HEK293 (cell line): ENCODE data around the gene CAD.

ENCODE experiments used
- CTCF ChIA-PET: fragments of 350-600 bp; formaldehyde crosslinking; extraction: SDS; loops from one replicate; lab custom pipeline; 2021; ENCODE audit warnings: antibody characterized with exemption; lab: Yijun Ruan, JAX
- POLR2A ChIA-PET: fragments of 300-600 bp; formaldehyde crosslinking; extraction: SDS; loops from one replicate; lab custom pipeline; 2020; ENCODE audit warnings: antibody characterized with exemption, inconsistent platforms; lab: Yijun Ruan, JAX
- H3K27ac ChIP-seq: fragments of 200-500 bp; sonication (Bioruptor generic); 2 replicates; pipeline ENCODE4 v1.5.1; 2014; ENCODE audit warnings: low read depth, low read length, control low read depth, inconsistent platforms; ENCODE audit errors: extremely low read depth
- H3K36me3 ChIP-seq, 2 experiments: fragments of 200-500 bp in 1 of 2; sonication (Bioruptor generic) in 1 of 2; 1 replicate in 1 of 2; 2 replicates in 1 of 2; pipeline ENCODE4 v1.5.1; 2014 to 2017; ENCODE audit warnings: inconsistent platforms in 2 of 2, low read length in 2 of 2; ENCODE audit not compliant: control insufficient read depth in 2 of 2, insufficient read depth in 1 of 2
- H3K4me1 ChIP-seq: fragments of 200-500 bp; sonication (Bioruptor generic); 2 replicates; pipeline ENCODE4 v1.5.1; 2014; ENCODE audit warnings: mild to moderate bottlenecking, low read length, inconsistent platforms; ENCODE audit not compliant: control insufficient read depth, insufficient read depth
- H3K4me3 ChIP-seq: 2 replicates; pipeline ENCODE4 v1.5.1; 2011; ENCODE audit warnings: low read depth, mild to moderate bottlenecking, control low read depth, low read length, moderate library complexity
- H3K9me3 ChIP-seq: fragments of 200-500 bp; sonication (Bioruptor generic); 2 replicates; pipeline ENCODE4 v1.5.1; 2014; ENCODE audit warnings: low read depth, low read length, inconsistent platforms; ENCODE audit not compliant: control insufficient read depth, insufficient read depth
- GLIS1 ChIP-seq: fragments of 450-650 bp; formaldehyde crosslinking; IDR thresholded peaks from 2 replicates; pipeline ENCODE4 v1.5.1; 2016; ENCODE audit warnings: missing biosample characterization, missing genetic modification characterization
- HOXC10 ChIP-seq: sonication (generic); formaldehyde crosslinking; IDR thresholded peaks from 2 replicates; pipeline ENCODE4 v1.8.1; 2023; ENCODE audit warnings: mild to moderate bottlenecking, missing genetic modification reagents
- RBAK ChIP-seq: fragments of 450-650 bp; formaldehyde crosslinking; IDR thresholded peaks from 2 replicates; pipeline ENCODE4 v1.5.1; 2016; ENCODE audit warnings: missing biosample characterization, missing genetic modification characterization
- SP2 ChIP-seq: fragments of 450-650 bp; formaldehyde crosslinking; IDR thresholded peaks from 2 replicates; pipeline ENCODE4 v1.5.1; 2016; ENCODE audit warnings: missing biosample characterization, missing genetic modification characterization
- YY1 ChIP-seq: fragments of 450-650 bp; formaldehyde crosslinking; IDR thresholded peaks from 2 replicates; pipeline ENCODE4 v1.5.1; 2018; ENCODE audit warnings: missing biosample characterization, missing genetic modification characterization
- ZEB2 ChIP-seq: fragments of 450-650 bp; formaldehyde crosslinking; IDR thresholded peaks from 2 replicates; pipeline ENCODE4 v1.5.1; 2016; ENCODE audit warnings: missing biosample characterization, missing genetic modification characterization
- ZFHX2 ChIP-seq: fragments of 450-650 bp; formaldehyde crosslinking; conservative IDR thresholded peaks from 2 replicates; pipeline ENCODE4 v1.5.1; 2016; ENCODE audit warnings: missing biosample characterization, missing genetic modification characterization
- ZNF10 ChIP-seq: fragments of 450-650 bp; formaldehyde crosslinking; IDR thresholded peaks from 2 replicates; pipeline ENCODE4 v1.5.1; 2017; ENCODE audit warnings: missing biosample characterization, missing genetic modification characterization
- ZNF184 ChIP-seq: fragments of 450-650 bp; IDR thresholded peaks from 2 replicates; pipeline ENCODE4 v1.5.1; 2018; ENCODE audit warnings: missing biosample characterization, mild to moderate bottlenecking, missing genetic modification characterization
- ZNF324 ChIP-seq: fragments of 450-650 bp; formaldehyde crosslinking; IDR thresholded peaks from 2 replicates; pipeline ENCODE4 v1.5.1; 2016; ENCODE audit warnings: missing biosample characterization, missing genetic modification characterization
- ZNF335 ChIP-seq: fragments of 450-650 bp; formaldehyde crosslinking; conservative IDR thresholded peaks from 2 replicates; pipeline ENCODE4 v1.5.1; 2016; ENCODE audit warnings: missing biosample characterization, missing genetic modification characterization
- ZNF423 ChIP-seq: fragments of 450-650 bp; formaldehyde crosslinking; IDR thresholded peaks from 2 replicates; pipeline ENCODE4 v1.5.1; 2016; ENCODE audit warnings: missing biosample characterization, missing genetic modification characterization
- ZNF473 ChIP-seq: fragments of 450-650 bp; formaldehyde crosslinking; IDR thresholded peaks from 2 replicates; pipeline ENCODE4 v1.5.1; 2017; ENCODE audit warnings: missing biosample characterization, missing genetic modification characterization
- ZNF48 ChIP-seq: fragments of 450-650 bp; formaldehyde crosslinking; IDR thresholded peaks from 2 replicates; pipeline ENCODE4 v1.5.1; 2016; ENCODE audit warnings: missing biosample characterization, missing genetic modification characterization
- ZNF677 ChIP-seq: fragments of 450-650 bp; IDR thresholded peaks from 2 replicates; pipeline ENCODE4 v1.5.0; 2018; ENCODE audit warnings: missing biosample characterization, mild to moderate bottlenecking, missing genetic modification characterization, moderate library complexity
- ZNF707 ChIP-seq: fragments of 450-650 bp; formaldehyde crosslinking; IDR thresholded peaks from 2 replicates; pipeline ENCODE4 v1.5.1; 2016; ENCODE audit warnings: missing biosample characterization, missing genetic modification characterization
- ZSCAN16 ChIP-seq: fragments of 450-650 bp; formaldehyde crosslinking; IDR thresholded peaks from 2 replicates; pipeline ENCODE4 v1.5.1; 2016; ENCODE audit warnings: missing biosample characterization, missing genetic modification characterization
- TF ChIP-seq, protein P1 (sequence below): fragments of 450-650 bp; formaldehyde crosslinking; IDR thresholded peaks from 2 replicates; pipeline ENCODE4 v1.5.1; 2017; ENCODE audit warnings: missing biosample characterization, missing genetic modification characterization
- TF ChIP-seq, protein P2 (sequence below): fragments of 450-650 bp; formaldehyde crosslinking; IDR thresholded peaks from 2 replicates; pipeline ENCODE4 v1.5.1; 2016; ENCODE audit warnings: missing biosample characterization, missing genetic modification characterization
- TF ChIP-seq, protein P3 (sequence below): fragments of 450-650 bp; formaldehyde crosslinking; IDR thresholded peaks from 2 replicates; pipeline ENCODE4 v1.5.1; 2017; ENCODE audit warnings: missing biosample characterization, missing genetic modification characterization
- TF ChIP-seq, protein P4 (sequence below): fragments of 450-650 bp; formaldehyde crosslinking; IDR thresholded peaks from 2 replicates; pipeline ENCODE4 v1.5.1; 2017; ENCODE audit warnings: missing biosample characterization, missing genetic modification characterization
- TF ChIP-seq, protein P5 (sequence below): fragments of 450-650 bp; formaldehyde crosslinking; IDR thresholded peaks from 2 replicates; pipeline ENCODE4 v1.5.1; 2016; ENCODE audit warnings: missing biosample characterization, missing genetic modification characterization

Gene CAD

DNA sequence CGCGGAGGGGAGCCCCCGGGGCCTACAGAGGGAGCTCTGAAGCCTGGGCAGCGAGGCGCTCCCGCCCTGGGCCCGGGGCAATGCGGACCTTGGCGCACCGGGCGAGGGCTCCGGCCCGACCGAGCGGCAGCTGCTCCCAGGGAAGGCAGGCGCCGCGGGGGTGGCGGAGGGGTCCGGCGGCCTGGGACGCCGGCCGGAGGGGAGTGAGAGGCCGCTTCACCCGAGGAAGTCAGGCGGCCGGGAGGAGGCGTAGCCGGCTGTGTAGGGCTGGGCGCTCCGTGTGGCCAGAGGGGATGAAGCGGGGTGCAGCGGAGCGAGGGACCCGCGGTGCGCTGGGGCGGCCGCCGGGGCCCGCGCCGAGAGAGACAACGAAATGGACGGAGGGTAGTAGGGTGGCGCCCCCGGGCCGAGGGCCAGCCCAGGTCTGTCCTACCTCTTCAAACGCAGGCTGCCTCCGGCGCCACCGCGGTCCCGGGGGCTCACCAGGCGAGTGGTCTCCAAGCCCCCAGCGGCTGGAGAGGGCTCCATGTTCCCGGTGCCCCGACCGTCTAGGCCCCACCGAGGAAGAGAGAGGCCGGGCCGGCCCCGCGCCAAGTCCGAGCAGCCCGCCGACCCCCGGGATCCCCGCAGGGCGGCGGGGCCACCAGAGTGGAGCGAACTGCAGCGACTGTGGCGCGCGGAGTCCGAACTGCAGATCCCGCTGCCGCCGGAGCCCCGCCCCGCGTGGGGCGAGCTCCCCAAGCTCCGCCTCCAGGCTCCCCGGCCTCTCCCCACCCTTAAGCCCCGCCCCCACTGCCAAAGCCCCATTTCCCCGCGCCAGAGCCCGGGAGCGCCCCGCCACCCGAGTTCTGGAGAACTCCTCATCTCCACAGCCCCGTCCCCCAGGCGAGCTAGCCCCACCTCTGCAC lies 45.5 kb downstream of the CAD start, which contains the start of gene SLC30A3 (continued):
- no peak for TF ChIP-seq ZSCAN16 (tag by site-specific recombination)
- TF ChIP-seq, protein P1, sequence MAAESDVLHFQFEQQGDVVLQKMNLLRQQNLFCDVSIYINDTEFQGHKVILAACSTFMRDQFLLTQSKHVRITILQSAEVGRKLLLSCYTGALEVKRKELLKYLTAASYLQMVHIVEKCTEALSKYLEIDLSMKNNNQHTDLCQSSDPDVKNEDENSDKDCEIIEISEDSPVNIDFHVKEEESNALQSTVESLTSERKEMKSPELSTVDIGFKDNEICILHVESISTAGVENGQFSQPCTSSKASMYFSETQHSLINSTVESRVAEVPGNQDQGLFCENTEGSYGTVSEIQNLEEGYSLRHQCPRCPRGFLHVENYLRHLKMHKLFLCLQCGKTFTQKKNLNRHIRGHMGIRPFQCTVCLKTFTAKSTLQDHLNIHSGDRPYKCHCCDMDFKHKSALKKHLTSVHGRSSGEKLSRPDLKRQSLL (tag by site-specific recombination), result 0 out of 2 replicates have a peak, but pooled peaks have one; percentile 19
- TF ChIP-seq SP2, result peak; percentile 76
- TF ChIP-seq ZNF677, result no peak
- TF ChIP-seq ZNF335 (tag by site-specific recombination), result 0 out of 2 replicates have a peak, but pooled peaks have one; percentile 50
- TF ChIP-seq ZEB2 (tag by site-specific recombination), result peak; percentile 58; the same call in 1 of the 2 replicates
- 0 out of 2 replicates have a peak, but pooled peaks have one; percentile 17 for TF ChIP-seq YY1 (tag by site-specific recombination)
- no peak for TF ChIP-seq ZNF473
- peak; percentile 9; the same call in 1 of the 2 replicates for TF ChIP-seq GLIS1
- TF ChIP-seq ZNF707, result no peak

DNA sequence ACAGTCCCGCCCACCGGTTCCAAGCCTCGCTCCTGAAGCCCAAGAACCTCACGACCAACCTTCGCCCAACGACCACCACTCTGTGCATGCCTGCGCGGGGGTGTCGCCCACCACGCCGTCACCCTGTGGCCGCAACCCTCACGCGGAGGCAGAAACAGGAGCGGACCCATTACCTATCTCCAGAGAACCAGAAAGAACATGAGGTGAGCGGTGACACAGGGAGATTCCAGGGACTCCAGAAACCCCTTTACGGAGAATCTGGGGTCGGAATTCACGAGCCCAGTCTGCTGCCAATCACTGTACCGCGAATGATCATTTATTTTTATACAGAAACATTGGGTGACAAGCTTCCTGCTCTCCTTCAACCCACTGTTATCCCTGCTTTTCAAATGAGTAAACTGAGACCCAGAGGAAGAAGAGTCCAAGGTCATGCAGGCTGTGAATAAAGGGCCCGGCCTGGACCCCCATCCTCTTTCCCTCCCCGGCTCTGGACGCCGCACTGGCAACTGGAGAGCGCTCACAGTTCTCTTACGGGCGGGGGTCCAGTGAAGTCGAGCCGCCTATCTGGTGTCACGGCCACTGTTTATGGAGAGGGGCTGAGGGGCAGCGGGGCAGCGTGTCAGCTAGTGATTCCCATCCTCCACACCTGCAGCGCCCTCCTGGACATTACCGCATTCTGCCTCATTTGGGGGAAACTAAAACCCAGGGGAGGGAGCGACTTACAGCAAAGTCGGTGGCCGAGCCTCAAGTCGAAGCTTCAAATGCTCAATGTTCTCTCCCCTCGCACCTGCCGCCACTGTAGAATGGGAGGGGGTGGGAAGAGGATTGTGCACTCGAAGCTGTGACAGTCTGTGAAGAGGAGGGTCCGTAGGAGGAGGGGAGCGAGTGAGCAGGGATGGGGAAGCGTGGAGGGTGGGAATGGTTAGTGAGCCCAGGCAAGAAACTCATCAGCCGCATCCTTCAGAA lies 46.4 kb downstream of the CAD start:
- peak overlapping the region; percentile 50 for H3K4me3 ChIP-seq
- peaks cover 9% of the 10 kb centered on the region for H3K4me1 ChIP-seq
- no peaks in the 10 kb centered on the region for H3K9me3 ChIP-seq
- ChIA-PET CTCF (interaction anchor here (0.6 to 6.2 kb wide), 9 partner anchors 13 to 175 kb away, joined by 3 to 96 read pairs (median 4); partner anchors contain the start of gene TRIM54), POLR2A (interaction anchor here (0.8 to 0.9 kb wide), 3 partner anchors 30 to 32 kb away, joined by 3 to 4 read pairs (median 3); no protein-coding TSS in a partner anchor)
- no peak overlapping the region for H3K27ac ChIP-seq
- H3K36me3 ChIP-seq, result no peaks in the 10 kb centered on the region
- no peak for TF ChIP-seq RBAK (tag by site-specific recombination)
- TF ChIP-seq, protein P2, sequence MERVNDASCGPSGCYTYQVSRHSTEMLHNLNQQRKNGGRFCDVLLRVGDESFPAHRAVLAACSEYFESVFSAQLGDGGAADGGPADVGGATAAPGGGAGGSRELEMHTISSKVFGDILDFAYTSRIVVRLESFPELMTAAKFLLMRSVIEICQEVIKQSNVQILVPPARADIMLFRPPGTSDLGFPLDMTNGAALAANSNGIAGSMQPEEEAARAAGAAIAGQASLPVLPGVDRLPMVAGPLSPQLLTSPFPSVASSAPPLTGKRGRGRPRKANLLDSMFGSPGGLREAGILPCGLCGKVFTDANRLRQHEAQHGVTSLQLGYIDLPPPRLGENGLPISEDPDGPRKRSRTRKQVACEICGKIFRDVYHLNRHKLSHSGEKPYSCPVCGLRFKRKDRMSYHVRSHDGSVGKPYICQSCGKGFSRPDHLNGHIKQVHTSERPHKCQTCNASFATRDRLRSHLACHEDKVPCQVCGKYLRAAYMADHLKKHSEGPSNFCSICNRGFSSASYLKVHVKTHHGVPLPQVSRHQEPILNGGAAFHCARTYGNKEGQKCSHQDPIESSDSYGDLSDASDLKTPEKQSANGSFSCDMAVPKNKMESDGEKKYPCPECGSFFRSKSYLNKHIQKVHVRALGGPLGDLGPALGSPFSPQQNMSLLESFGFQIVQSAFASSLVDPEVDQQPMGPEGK (tag by site-specific recombination), result peak; percentile 28; the same call in 1 of the 2 replicates
- TF ChIP-seq, protein P3, sequence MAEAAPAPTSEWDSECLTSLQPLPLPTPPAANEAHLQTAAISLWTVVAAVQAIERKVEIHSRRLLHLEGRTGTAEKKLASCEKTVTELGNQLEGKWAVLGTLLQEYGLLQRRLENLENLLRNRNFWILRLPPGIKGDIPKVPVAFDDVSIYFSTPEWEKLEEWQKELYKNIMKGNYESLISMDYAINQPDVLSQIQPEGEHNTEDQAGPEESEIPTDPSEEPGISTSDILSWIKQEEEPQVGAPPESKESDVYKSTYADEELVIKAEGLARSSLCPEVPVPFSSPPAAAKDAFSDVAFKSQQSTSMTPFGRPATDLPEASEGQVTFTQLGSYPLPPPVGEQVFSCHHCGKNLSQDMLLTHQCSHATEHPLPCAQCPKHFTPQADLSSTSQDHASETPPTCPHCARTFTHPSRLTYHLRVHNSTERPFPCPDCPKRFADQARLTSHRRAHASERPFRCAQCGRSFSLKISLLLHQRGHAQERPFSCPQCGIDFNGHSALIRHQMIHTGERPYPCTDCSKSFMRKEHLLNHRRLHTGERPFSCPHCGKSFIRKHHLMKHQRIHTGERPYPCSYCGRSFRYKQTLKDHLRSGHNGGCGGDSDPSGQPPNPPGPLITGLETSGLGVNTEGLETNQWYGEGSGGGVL (tag by site-specific recombination), result peak; percentile 84
- no peak for TF ChIP-seq HOXC10
- no peak for TF ChIP-seq ZNF324 (tag by site-specific recombination)
- no peak for TF ChIP-seq ZNF184 (tag by site-specific recombination)
- TF ChIP-seq, protein P4, sequence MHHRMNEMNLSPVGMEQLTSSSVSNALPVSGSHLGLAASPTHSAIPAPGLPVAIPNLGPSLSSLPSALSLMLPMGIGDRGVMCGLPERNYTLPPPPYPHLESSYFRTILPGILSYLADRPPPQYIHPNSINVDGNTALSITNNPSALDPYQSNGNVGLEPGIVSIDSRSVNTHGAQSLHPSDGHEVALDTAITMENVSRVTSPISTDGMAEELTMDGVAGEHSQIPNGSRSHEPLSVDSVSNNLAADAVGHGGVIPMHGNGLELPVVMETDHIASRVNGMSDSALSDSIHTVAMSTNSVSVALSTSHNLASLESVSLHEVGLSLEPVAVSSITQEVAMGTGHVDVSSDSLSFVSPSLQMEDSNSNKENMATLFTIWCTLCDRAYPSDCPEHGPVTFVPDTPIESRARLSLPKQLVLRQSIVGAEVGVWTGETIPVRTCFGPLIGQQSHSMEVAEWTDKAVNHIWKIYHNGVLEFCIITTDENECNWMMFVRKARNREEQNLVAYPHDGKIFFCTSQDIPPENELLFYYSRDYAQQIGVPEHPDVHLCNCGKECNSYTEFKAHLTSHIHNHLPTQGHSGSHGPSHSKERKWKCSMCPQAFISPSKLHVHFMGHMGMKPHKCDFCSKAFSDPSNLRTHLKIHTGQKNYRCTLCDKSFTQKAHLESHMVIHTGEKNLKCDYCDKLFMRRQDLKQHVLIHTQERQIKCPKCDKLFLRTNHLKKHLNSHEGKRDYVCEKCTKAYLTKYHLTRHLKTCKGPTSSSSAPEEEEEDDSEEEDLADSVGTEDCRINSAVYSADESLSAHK (tag by site-specific recombination), result peak; percentile 10; the same call in 1 of the 2 replicates
- no peak for TF ChIP-seq ZNF48 (tag by site-specific recombination)
- no peak for TF ChIP-seq ZNF423 (tag by site-specific recombination)
- TF ChIP-seq ZNF10 (tag by site-specific recombination), result 0 out of 2 replicates have a peak, but pooled peaks have one; percentile 7
- peak; percentile 96 for TF ChIP-seq ZFHX2 (tag by site-specific recombination)
- peak; percentile 66 for TF ChIP-seq ZNF335 (tag by site-specific recombination)
- TF ChIP-seq, protein P5, sequence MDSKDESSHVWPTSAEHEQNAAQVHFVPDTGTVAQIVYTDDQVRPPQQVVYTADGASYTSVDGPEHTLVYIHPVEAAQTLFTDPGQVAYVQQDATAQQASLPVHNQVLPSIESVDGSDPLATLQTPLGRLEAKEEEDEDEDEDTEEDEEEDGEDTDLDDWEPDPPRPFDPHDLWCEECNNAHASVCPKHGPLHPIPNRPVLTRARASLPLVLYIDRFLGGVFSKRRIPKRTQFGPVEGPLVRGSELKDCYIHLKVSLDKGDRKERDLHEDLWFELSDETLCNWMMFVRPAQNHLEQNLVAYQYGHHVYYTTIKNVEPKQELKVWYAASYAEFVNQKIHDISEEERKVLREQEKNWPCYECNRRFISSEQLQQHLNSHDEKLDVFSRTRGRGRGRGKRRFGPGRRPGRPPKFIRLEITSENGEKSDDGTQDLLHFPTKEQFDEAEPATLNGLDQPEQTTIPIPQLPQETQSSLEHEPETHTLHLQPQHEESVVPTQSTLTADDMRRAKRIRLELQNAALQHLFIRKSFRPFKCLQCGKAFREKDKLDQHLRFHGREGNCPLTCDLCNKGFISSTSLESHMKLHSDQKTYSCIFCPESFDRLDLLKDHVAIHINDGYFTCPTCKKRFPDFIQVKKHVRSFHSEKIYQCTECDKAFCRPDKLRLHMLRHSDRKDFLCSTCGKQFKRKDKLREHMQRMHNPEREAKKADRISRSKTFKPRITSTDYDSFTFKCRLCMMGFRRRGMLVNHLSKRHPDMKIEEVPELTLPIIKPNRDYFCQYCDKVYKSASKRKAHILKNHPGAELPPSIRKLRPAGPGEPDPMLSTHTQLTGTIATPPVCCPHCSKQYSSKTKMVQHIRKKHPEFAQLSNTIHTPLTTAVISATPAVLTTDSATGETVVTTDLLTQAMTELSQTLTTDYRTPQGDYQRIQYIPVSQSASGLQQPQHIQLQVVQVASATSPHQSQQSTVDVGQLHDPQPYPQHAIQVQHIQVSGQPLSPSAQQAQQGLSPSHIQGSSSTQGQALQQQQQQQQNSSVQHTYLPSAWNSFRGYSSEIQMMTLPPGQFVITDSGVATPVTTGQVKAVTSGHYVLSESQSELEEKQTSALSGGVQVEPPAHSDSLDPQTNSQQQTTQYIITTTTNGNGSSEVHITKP (tag by site-specific recombination), result peak; percentile 73; the same call in 1 of the 2 replicates
